GM18505 (cell line): ENCODE data around the gene MAGEA6.
"Not testable (repeated sequence)": the region's sequence is repeated elsewhere in the genome, so short reads cannot be mapped to it uniquely, and the experiment has no call there.

Source experiments
- ATAC-seq: cut with Tn5 transposase; IDR thresholded peaks from one replicate; pipeline ENCODE4 v1.9.1; 2021; ENCODE audit not compliant: unreplicated experiment
- POLR2A ChIP-seq: IDR thresholded peaks from 4 replicates; pipeline ENCODE4 v1.6.1; 2011; ENCODE audit warnings: borderline replicate concordance; ENCODE audit not compliant: insufficient read depth, insufficient read length; ENCODE audit errors: extremely low read depth

Gene MAGEA6

GRCh38 chrX:152769549-152770289, at the start of gene MAGEA6:
MAGEA6 (minus strand) TSS chrX:152769689; CDS start chrX:152767650, 2,039 bp downstream.
- ATAC-seq: not testable (repeated sequence)

DNA sequence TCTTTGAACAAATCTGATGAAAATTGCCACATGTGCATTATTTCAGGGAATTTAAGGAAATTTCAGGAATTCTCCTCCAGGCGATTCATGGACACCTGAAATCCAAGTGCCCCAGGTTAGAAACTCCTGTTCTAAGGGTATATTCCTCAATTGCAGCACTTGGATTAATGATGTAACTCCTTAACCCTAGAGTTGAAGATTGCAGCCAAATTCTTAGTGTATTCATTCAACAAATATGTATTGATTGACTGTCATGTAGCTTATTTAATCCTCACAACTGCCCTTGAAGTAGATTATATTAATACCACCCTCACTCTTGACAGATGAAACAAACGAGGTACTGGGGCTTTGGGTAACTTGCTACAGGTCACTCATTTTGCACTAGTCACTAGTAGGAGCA, 49.8 kb upstream of the MAGEA6 start:
- no peak for TF ChIP-seq POLR2A

GRCh38 chrX:152818356-152818755, 48.9 kb upstream of the MAGEA6 start:
- no peak for ATAC-seq
- no peak for TF ChIP-seq POLR2A

More for the DNA sequence above, 49.8 kb upstream of the MAGEA6 start:
- no peak for ATAC-seq

GRCh38 chrX:152817078-152817764, 47.7 kb upstream of the MAGEA6 start:
- TF ChIP-seq POLR2A: no peak

GRCh38 chrX:152814048-152814447, 44.6 kb upstream of the MAGEA6 start:
- no peak for TF ChIP-seq POLR2A
- ATAC-seq: no peak

More at GRCh38 chrX:152817078-152817764, 47.7 kb upstream of the MAGEA6 start:
- no peak for ATAC-seq

DNA sequence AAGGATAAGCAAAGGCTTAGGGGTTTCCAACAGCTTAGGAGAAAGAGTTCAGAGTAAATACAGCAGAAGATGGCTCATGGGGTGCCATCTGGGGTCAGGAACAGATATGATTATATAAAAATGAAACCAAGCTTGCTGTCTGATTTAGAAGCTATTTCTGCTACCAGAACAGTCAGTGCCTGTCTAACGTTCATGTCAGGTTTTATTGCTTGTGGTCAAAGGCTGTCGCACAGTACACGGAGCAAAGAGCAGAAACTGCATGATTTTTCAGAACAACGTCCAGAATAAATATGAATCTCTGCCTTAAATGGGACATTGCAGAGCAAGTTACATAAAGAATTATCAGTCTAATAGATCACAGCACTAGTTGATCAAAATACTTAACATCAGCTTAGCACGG, 43.7 kb upstream of the MAGEA6 start:
- ATAC-seq: no peak
- no peak for TF ChIP-seq POLR2A

DNA sequence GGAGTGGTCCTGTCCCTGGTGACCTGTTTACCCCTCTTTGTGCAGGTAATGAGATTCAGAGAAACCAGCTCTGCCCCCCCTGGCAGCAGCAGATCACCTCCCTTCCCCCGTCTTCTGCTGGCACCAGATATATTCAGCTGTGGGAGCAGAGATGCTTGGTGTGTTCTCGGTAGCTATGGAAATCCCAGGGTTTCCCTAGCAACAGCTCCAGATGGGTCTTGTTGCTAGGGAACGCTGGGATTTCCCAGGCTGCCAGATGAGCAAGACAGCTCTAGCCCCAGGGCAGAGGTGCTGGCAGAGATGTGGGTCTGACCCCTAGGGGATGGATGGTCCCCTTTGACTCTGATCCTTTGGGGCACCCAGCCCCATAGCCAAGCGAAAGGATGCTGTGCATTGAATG, 40.9 kb upstream of the MAGEA6 start:
- no peak for ATAC-seq
- TF ChIP-seq POLR2A: no peak

DNA sequence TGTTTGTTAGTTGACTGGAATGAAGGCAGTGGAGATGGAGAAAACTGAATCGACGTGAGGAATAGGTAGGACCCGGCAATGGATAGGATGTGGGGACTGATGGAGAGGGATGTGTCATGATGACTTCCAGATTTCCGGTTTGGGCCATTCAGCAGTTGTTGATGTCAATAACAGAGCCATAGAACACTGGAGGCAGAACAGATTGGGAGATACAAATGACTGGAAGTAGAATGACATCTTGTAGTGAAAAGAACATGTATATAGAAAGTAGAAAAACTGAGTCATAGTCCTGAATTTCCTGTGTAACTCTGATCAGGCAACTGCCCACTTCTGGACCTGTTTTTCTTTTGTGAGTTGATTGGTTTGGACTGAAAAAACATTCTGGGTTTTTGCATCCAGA, 36.5 kb upstream of the MAGEA6 start:
- no peak for ATAC-seq

GRCh38 chrX:152798945-152799344, 29.5 kb upstream of the MAGEA6 start:
- no peak for TF ChIP-seq POLR2A
- ATAC-seq: no peak

More for the DNA sequence above, 36.5 kb upstream of the MAGEA6 start:
- no peak for TF ChIP-seq POLR2A

GRCh38 chrX:152787062-152787461, 17.6 kb upstream of the MAGEA6 start:
- peak; percentile 87 for ATAC-seq

- not testable (repeated sequence) for ATAC-seq
Measured at GRCh38 chrX:152766562-152766961, 2.9 kb downstream of the MAGEA6 start.

- not testable (repeated sequence) for ATAC-seq
Measured at GRCh38 chrX:152761582-152761981, 7.9 kb downstream of the MAGEA6 start.

- ATAC-seq: not testable (repeated sequence)
Measured at GRCh38 chrX:152759544-152759943, 9.9 kb downstream of the MAGEA6 start.

DNA sequence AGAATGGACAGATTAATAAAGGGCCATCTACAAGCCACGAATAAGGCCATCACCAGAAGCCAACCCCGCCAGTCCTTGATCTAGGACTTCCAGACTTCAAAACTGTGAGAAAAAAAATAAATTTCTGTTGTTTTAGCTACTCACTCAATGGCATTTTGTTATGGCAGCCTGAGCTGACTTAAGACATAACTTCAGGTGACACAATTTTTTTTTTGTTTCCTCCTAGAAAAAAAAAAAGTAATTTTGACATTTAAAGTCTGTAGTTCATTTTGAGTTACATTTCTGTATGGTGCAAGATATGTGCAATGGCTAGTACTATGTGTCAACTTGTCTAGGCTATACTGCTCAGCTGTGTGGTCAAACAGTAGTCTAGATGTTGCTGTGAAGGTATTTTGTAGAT, 10.6 kb downstream of the MAGEA6 start, which contains the start of gene CSAG3:
TSS of gene CSAG3 (plus strand) at position 301 of the 400 bp plus-strand sequence.
- not testable (repeated sequence) for ATAC-seq

DNA sequence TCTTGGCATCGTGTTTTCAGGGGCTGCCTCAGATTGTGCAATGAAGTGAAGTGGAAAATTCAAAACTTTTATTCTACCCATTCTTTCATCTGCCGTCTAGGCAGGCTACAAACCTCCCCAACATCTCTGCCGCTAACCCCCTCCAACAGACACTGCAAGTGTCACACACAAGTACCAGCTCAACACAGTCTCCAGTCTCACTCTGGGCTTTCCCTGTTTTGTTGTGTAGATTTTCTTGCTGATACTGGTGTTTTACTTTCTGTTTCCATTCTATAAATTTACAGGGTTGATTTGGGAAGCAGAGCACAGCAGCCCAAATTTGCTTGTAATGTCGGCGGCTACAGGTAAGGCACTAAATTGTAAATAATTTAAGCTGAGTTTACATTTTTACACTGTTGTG, 14.6 kb downstream of the MAGEA6 start:
- ATAC-seq: not testable (repeated sequence)

DNA sequence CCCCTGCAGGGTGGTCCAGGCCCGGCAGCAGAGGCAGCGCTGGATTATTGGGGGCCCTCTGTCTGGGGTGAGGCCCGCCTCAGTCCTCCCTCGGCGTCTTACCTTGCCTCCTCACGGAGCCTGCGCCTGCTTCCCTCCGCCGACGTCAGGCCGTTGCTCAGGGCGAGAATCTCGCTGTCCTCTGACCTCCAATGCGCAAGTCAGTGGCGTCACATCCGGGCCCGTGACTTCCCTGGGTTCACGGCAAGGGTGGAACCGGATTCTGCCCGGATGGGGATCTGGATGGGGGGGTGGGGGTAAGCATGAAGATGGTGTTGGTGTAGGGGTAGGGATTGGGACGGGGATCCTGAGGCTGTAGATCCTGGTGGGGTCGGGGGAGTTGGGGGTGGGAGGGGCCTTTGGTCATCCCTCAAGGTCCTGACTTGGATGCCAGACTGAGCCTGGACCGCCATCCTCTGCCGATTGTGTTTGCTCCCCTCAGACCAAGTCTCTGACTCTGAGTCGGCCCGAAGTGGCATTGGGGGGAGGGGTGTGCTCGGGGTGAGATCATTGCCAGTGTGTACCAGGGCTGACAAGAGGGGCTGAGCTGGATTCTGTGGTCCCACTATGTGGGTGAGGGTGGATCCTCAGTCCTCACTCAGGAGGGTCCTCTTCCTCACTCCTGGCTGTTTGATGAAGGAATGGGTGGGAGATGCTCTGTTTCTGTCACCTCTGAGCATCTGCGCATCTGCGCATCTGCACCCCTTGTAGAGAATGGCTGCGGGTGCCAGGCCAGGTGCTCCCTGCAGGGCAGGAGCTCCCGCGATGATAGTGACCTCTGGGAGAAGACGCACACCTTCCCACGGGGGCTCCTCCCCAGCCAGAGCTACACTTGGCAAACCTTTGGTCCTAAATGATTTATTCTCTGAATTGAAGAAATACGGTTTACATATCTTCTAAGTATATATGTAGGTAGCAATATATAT, 15.5 kb downstream of the MAGEA6 start, which contains the start of gene MAGEA2:
TSS of gene MAGEA2 (minus strand) at position 157 of the 965 bp plus-strand sequence. CDS start 2,479 bp downstream, outside the sequence.
- not testable (repeated sequence) for ATAC-seq
